ACC112 (cell line): Measurements from ENCODE around the gene PRKCE.

Source experiments
- H2AFZ ChIP-seq: fragments of 200-600 bp; sonication (generic); one replicate; pipeline ENCODE4 v1.6.0; 2017; ENCODE audit warnings: antibody characterized with exemption, low read length; ENCODE audit not compliant: unreplicated experiment
- H3K27ac ChIP-seq: fragments of 200-600 bp; sonication (generic); 2 replicates; pipeline ENCODE4 v1.5.1; 2014; ENCODE audit warnings: low read depth, mild to moderate bottlenecking, antibody characterized with exemption, low read length, moderate library complexity
- H3K27me3 ChIP-seq: fragments of 200-600 bp; sonication (generic); 2 replicates; pipeline ENCODE4 v1.6.1; 2014; ENCODE audit warnings: mild to moderate bottlenecking, antibody characterized with exemption, low read length, moderate library complexity, mixed read lengths; ENCODE audit not compliant: insufficient read depth
- H3K36me3 ChIP-seq: fragments of 200-600 bp; sonication (generic); 2 replicates; pipeline ENCODE4 v1.6.1; 2016; ENCODE audit warnings: mild to moderate bottlenecking, antibody characterized with exemption, low read length, moderate library complexity, mixed read lengths; ENCODE audit not compliant: insufficient read depth
- H3K4me1 ChIP-seq: fragments of 200-600 bp; sonication (generic); one replicate; pipeline ENCODE4 v1.6.1; 2016; ENCODE audit warnings: low read length, mixed read lengths; ENCODE audit not compliant: insufficient read depth, unreplicated experiment, control insufficient read depth
- H3K4me3 ChIP-seq: fragments of 200-600 bp; sonication (generic); 2 replicates; pipeline ENCODE4 v1.5.1; 2014; ENCODE audit warnings: mild to moderate bottlenecking, low read depth, low read length
- H3K79me2 ChIP-seq: fragments of 200-600 bp; sonication (generic); one replicate; pipeline ENCODE4 v1.6.0; 2016; ENCODE audit warnings: low read length; ENCODE audit not compliant: control insufficient read depth, unreplicated experiment, insufficient read depth

PRKCE gene

DNA sequence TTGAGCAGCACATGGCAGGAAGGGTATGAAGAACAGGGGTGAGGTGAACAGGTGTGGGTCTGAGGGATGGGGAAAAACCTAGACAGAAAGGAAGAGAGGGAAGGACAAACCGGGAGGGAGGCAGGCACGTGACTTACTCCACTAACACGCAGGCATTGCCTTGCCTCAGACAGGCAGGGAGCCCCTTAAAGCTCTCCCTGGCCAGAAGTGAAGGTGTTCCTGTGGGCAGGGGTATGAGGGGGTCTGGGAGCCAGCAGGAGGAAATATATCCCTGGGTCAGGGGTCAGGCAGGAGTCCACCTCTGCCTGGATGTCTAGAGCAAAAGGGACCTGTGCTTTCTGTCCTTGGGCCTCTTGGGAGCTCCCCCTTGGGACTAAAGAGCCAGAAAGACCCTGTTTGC, 510.4 kb downstream of the PRKCE start:
- Histone ChIP-seq H3K36me3 (no peaks in the 10 kb centered on the region), H3K79me2 (no peaks in the 10 kb centered on the region), H3K27me3 (no peaks in the 10 kb centered on the region), H3K27ac (no peak overlapping the region), H3K4me1 (peaks cover 28% of the 10 kb centered on the region), H3K4me3 (no peak overlapping the region), H2AFZ (no peak overlapping the region)

DNA sequence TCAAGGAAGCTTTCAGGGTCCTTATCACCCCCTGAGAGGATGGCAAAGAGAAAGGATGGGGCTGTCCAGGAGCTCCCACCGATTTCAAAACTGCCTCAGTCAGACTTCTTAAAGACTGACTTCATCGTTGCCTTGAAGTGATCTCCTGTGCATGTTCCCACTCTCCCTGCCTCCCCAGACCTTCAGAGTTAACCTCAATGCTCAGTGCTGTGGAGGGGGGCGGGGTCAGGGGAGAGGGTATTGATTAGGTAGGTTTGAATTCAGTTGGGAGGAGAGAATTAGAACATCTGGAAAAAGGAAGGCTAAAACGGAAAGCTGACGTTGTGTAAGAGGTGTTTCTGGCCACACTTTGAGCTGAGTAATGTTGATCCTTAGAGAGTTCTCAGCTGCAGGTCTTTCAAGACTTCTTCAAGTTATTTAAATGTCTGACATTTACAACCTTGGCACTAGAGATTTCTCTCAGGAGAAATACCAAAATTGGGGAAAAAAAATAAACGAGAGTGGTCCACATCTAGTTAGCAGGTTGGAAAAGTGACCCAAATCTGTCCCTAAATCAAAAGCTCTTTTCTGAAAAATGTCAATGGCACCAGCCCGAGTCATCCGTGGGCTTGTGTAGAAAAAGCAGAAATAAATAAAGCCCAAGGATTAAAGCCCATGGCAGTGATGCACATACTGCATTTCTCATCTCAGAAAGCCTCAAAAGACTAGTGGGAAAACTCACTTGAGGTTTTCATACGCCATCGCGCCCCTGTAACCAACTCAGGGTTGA, 511.0 kb downstream of the PRKCE start:
- H3K4me1 ChIP-seq, result peaks cover 28% of the 10 kb centered on the region

DNA sequence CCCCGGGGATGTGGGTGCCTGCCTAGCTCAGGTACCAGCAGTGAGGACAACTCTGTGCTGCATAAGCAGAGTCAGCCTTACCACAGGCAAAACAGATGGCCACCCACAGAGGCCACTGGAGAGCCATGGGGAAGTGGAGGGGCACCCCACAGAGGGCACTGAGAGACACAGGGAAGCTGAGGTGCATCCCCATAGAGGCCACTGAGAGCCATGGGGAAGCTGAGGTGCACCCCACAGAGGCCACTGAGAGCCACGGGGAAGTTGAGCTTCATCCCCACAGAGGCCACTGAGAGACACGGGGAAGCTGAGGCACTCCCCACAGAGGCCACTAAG, 511.6 kb downstream of the PRKCE start:
- no peaks in the 10 kb centered on the region for H3K79me2 ChIP-seq
- H3K36me3 ChIP-seq, result no peaks in the 10 kb centered on the region
- no peak overlapping the region for H3K27ac ChIP-seq
- H3K4me1 ChIP-seq, result peaks cover 28% of the 10 kb centered on the region
- H3K27me3 ChIP-seq, result no peaks in the 10 kb centered on the region
- H3K4me3 ChIP-seq, result no peak overlapping the region
- H2AFZ ChIP-seq, result no peak overlapping the region

More for the DNA sequence above, 511.0 kb downstream of the PRKCE start:
- Histone ChIP-seq H2AFZ (no peak overlapping the region), H3K27me3 (no peaks in the 10 kb centered on the region), H3K4me3 (no peak overlapping the region), H3K27ac (no peak overlapping the region), H3K79me2 (no peaks in the 10 kb centered on the region), H3K36me3 (no peaks in the 10 kb centered on the region)

DNA sequence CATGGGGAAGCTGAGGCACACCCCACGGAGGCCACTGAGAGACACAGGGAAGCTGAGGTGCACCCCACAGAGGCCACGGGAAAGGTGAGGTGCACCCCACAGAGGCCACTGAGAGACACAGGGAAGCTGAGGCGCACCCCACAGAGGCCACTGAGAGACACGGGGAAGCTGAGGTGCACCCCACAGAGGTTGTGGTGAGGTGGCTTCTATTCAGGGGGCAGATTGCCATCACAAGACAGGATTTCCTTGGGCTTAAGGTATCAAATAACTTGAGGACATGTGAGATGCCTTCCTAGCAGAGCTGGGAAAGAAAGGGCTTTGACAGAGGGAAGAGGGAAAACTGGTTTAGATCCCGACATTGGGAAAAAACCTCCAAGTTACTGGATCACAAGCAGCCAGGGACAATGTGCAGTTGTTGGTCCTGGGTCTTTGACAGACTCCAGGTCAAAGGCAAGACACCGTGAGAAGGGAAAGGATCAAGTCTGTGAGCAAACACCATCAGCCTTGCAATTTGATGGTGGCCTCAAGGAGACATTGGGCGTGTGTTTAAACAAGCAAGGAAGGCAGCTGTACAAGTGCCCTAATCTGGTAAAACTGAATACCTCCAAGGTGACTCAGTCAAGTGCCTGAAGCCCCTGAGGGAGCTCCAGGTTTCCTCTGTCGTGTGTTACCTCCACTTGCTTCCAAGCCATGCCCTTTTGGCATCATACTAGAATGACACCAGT, 512.5 kb downstream of the PRKCE start:
- Histone ChIP-seq H3K27me3 (no peaks in the 10 kb centered on the region), H3K27ac (peak overlapping the region; percentile 67), H3K36me3 (no peaks in the 10 kb centered on the region), H3K4me3 (peak overlapping the region; percentile 26; the same call in 1 of the 2 replicates), H2AFZ (no peak overlapping the region), H3K79me2 (no peaks in the 10 kb centered on the region), H3K4me1 (peaks cover 28% of the 10 kb centered on the region)

DNA sequence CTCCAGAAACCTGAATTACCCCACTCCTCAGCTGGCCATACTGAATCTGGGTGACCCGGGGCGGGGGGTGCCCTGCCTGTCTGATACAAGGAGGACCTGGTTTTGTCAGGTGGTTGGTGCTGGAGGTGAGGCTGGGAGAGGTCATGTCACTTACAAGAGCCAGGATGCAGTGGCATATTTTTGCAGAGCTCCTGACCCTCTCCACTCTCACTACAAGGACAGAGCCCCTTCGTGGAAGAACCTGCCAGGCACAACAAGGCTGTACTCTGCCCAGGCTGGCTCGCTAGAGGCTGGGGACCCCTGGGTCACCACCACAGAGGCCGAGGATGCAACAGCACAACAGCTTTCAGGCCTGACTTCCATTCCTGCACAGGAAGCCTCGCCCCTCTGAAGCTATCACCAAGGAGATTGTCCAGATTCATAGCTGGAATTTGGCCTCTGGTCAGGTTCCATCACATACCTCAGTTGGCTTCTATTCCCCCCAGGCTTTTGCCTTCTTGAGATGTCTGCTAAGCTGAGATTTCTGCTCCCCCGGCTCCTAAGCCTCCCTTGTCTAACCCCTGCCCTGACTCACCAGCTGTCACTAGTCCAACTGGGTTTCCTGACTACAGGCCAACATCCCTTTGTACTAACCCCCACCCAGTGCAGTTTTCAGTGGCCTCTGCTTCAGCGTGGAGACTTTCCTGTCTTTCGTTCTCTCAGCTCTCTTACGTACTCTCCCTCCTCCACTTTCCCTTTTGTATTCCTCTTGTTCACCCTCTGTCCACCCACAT, 513.2 kb downstream of the PRKCE start:
- peak overlapping the region; percentile 26; the same call in 1 of the 2 replicates for H3K4me3 ChIP-seq
- no peaks in the 10 kb centered on the region for H3K79me2 ChIP-seq
- peaks cover 28% of the 10 kb centered on the region for H3K4me1 ChIP-seq
- peak overlapping the region; percentile 67 for H3K27ac ChIP-seq
- no peak overlapping the region for H2AFZ ChIP-seq
- no peaks in the 10 kb centered on the region for H3K27me3 ChIP-seq
- H3K36me3 ChIP-seq, result no peaks in the 10 kb centered on the region

DNA sequence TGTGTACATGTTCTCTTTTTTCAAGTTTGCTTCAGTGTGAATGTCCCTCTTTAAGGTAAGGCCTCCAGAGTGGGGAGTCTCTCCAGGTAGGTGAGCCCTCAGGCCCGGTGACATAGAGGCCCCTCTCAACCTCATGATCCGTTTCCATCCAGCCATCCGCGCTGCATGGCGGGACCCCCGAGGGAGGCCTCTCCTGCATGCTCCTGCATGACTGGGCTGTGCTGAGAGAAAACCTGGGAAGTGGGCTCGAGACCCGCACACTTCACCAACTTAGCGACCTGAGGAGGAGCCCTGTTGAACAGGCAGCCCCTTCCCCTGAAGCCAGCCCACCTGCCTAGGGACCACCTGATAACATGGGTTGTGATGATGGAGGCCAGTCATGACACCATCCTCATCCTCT, 514.4 kb downstream of the PRKCE start:
- Histone ChIP-seq H2AFZ (no peak overlapping the region), H3K4me1 (peaks cover 35% of the 10 kb centered on the region), H3K27me3 (no peaks in the 10 kb centered on the region), H3K4me3 (no peak overlapping the region), H3K36me3 (no peaks in the 10 kb centered on the region), H3K27ac (no peak overlapping the region), H3K79me2 (no peaks in the 10 kb centered on the region)

DNA sequence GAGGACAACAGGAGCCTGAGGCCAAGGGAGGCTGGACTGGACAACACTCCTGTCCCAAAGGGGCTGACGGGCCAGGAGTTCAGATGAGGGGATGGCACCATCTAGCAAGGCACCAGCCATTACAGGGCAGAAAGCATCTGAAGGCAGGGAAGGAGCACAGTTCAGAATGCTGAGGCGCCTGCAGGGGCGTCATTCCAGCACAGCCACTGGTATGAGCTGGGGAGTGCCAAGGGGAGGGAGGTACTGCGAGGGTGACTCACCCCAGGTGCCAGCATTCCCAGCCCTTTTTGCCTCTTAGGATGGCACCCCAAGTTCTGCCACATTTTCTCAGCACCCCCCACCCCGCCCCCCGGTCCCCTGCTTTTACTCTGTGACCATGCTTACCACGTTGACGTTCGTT, 515.9 kb downstream of the PRKCE start:
- no peak overlapping the region for H3K4me3 ChIP-seq
- no peak overlapping the region for H3K27ac ChIP-seq
- H2AFZ ChIP-seq, result no peak overlapping the region
- H3K27me3 ChIP-seq, result no peaks in the 10 kb centered on the region
- no peaks in the 10 kb centered on the region for H3K79me2 ChIP-seq
- H3K36me3 ChIP-seq, result no peaks in the 10 kb centered on the region
- H3K4me1 ChIP-seq, result peaks cover 44% of the 10 kb centered on the region

DNA sequence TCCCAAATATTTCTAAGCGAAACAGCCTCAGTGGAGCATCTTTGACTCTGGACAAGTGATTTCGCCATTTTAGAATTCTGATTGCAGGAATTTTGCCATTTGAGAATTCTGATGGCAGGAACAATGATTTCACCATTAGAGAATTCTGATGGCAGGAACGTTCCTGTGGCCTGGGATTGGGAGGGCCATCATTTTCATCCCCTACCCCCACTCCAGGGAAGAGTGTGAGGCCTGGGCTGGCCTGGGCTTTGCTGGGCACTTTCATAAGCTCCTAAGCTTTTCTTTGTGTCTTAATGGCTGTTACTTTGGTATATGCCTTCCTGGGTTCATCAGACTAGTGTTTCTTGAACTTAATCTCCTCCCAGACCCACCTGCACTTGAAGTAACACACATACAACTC, 516.4 kb downstream of the PRKCE start:
- no peak overlapping the region for H2AFZ ChIP-seq
- H3K27ac ChIP-seq, result no peak overlapping the region
- no peak overlapping the region for H3K4me3 ChIP-seq
- no peaks in the 10 kb centered on the region for H3K27me3 ChIP-seq
- H3K36me3 ChIP-seq, result no peaks in the 10 kb centered on the region
- peaks cover 44% of the 10 kb centered on the region for H3K4me1 ChIP-seq
- H3K79me2 ChIP-seq, result no peaks in the 10 kb centered on the region

DNA sequence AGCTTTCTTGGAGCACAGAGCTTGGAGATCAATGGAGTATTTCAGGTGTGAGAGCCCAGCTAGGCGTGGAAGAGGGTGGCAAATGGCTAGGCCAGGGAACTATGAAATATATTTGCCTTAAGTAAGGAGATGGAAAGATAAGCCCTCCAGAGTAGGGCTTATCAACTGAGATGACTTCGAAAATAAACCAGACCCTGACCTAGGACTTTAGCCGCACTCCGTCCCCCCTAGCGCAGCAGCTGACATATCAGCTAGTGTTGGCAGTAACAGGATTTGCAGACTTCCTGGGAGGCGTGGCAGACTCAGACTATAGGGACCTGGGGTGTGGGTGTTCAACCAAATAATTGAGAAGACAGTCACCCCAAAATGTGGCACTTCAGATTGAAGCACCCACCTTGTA, 518.0 kb downstream of the PRKCE start:
- no peak overlapping the region for H3K4me3 ChIP-seq

DNA sequence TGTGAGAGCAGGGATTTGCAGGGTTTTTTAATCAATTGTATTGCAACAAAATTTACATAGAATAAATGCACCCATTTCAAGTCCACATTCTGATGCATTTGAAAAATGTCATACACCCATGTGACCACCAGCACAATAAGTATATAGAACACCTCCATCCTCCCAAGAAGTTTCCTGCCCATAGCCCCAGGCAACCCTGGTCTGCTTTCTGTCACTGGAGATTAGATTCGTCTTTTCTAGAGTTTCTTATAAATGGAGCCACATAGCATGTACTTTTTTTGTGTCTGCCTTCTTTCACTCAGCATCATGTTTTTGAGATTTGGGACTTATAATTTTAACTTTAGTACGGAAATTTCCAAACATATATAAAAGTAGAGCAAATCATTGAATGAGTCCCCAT, 518.6 kb downstream of the PRKCE start:
- peaks cover 29% of the 10 kb centered on the region for H3K4me1 ChIP-seq
- H3K27me3 ChIP-seq, result no peaks in the 10 kb centered on the region
- no peak overlapping the region for H3K4me3 ChIP-seq
- H3K36me3 ChIP-seq, result no peaks in the 10 kb centered on the region
- H3K27ac ChIP-seq, result no peak overlapping the region
- H2AFZ ChIP-seq, result no peak overlapping the region
- no peaks in the 10 kb centered on the region for H3K79me2 ChIP-seq

More for the DNA sequence above, 518.0 kb downstream of the PRKCE start:
- peaks cover 33% of the 10 kb centered on the region for H3K4me1 ChIP-seq
- H2AFZ ChIP-seq, result no peak overlapping the region
- no peak overlapping the region for H3K27ac ChIP-seq
- H3K27me3 ChIP-seq, result no peaks in the 10 kb centered on the region
- no peaks in the 10 kb centered on the region for H3K79me2 ChIP-seq
- no peaks in the 10 kb centered on the region for H3K36me3 ChIP-seq
